ENCODE results near the gene CEP70. TPM values are rescaled to one million over a fixed set of nuclear protein-coding genes. Genes with fewer than 3 reads are reported as not detected.
A peak's percentile ranks its signal among the peaks of the same experiment; 100 is the strongest.

CEP70 gene, protein sequence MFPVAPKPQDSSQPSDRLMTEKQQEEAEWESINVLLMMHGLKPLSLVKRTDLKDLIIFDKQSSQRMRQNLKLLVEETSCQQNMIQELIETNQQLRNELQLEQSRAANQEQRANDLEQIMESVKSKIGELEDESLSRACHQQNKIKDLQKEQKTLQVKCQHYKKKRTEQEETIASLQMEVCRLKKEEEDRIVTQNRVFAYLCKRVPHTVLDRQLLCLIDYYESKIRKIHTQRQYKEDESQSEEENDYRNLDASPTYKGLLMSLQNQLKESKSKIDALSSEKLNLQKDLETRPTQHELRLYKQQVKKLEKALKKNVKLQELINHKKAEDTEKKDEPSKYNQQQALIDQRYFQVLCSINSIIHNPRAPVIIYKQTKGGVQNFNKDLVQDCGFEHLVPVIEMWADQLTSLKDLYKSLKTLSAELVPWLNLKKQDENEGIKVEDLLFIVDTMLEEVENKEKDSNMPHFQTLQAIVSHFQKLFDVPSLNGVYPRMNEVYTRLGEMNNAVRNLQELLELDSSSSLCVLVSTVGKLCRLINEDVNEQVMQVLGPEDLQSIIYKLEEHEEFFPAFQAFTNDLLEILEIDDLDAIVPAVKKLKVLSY
- total RNA-seq (10 to 100 TPM; 11.8 to 35.1 (median 21.1) TPM), polyA plus RNA-seq (10 to 100 TPM; 12.0 to 12.9 TPM), total RNA-seq (19.5 reads per million, percentile 50 among the genes with 10 or more reads in this experiment)

DNA sequence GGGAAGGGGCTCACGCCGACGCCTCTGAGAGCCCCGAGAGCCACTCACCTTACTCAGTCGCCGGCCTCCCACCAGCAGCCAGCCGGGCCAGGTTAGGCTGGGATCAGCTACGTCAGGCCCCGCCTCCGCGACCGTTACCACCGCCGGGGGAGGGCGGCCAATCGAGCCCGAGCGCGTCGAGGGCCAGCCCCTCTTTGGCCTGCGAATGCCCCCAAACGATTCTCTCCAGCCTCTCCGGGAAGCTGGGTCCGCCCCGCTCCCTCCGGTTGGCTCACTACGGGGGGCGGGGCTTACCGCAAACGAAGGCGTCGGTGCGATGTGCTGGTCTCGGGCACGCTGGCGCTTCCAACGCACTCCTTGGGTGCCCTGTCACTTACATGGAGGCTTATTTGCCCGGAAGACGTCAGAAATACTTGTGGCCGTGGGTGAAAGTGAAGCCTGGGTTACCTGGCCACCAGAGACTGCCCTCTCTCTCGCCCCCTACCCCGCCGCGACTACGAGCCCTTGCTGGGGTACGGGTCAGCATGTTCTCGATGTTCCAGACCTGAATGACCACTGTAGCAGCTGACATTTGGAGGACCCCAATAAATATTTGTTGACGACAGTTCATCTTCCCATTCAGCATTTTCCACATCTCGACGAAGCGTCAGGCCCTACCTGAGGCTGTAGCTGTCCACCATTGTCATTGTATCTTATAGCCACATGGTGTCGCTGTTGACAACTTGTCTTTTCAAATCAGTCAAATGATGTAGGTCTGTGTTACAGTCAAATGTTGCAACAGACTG is at the start of gene CEP70:
Gene CEP70 (minus strand): TSS at position 111 of the 785 bp plus-strand sequence. CDS start 21,333 bp downstream, outside the sequence.
- Mint-ChIP-seq H3K27ac (peak within 1 kb of the TSS; percentile 82 to 99 (median 94)), H3K4me3 (peak within 1 kb of the TSS; percentile 87 to 96 (median 90)), H3K4me1 (peaks cover 0 to 17% (median 12%) of the 10 kb centered on the region in 7 donors), H3K27me3 (no peaks in the 10 kb centered on the region), H3K36me3 (peaks cover 0 to 4% (median 0%) of the 10 kb centered on the region in 5 donors), H3K9me3 (peaks cover 0 to 4% (median 0%) of the 10 kb centered on the region in 11 donors)
- peak; percentile 95 for ATAC-seq
- peak; percentile 79 to 92 (median 89) for DNase-seq
- Histone ChIP-seq H3K9me3 (ENCODE audit: control insufficient read depth in 2 of 3, low read length in 3 of 3) (no peaks in the 10 kb centered on the region), H3K36me3 (ENCODE audit: control insufficient read depth in 2 of 3, insufficient read depth in 3 of 3, low read length in 3 of 3) (no peaks in the 10 kb centered on the region), H3K27me3 (ENCODE audit: control insufficient read depth in 2 of 2, insufficient read depth in 2 of 2, low read length in 2 of 2) (no peaks in the 10 kb centered on the region), H3K4me1 (ENCODE audit: control insufficient read depth in 2 of 2, insufficient read depth in 2 of 2, low read length in 2 of 2) (peaks cover 0 to 4% of the 10 kb centered on the region in 2 donors), H3K27ac (ENCODE audit: low read depth, low read length) (peak within 1 kb of the TSS; percentile 79), H3K4me3 (ENCODE audit: low read length) (peak within 1 kb of the TSS; percentile 96)
- intact Hi-C loops (cut with micrococcal nuclease): loop anchor here (1.0 to 10.0 kb wide), 24 partner anchors 14 to 1842 kb away; partner anchors contain the start of genes FAIM (in 2 of the 2), MRPS22 (in 2 of the 2), PIK3CB (in 2 of the 2) and ARMC8 (in 1 of the 2)
- ChIA-PET CTCF (interaction anchor here (0.6 to 5.5 kb wide), 14 partner anchors 9 to 403 kb away, joined by 3 to 82 read pairs (median 4); partner anchors contain the start of gene FAIM), POLR2A (interaction anchor here (0.6 to 2.9 kb wide), 10 partner anchors 14 to 416 kb away, joined by 3 to 27 read pairs (median 5); partner anchors contain the start of genes ARMC8, FAIM and PIK3CB)

DNA sequence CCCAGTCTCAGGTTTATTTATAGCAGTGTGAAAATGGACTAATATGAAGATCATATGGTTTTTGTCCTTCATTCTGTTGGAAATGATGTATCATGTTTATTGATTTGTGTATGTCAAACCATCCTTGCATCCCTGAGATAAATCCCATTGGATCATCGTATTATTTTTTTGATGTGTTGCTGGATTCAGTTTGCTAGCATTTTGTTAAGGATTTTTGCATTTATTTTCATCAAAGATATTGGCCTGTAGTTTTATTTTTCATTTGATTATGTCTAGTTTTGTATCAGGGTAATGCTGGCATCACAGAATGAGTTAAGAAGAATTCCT is 48.8 kb upstream of the CEP70 start:
- Histone ChIP-seq H3K9me3 (ENCODE audit: control insufficient read depth in 2 of 3, low read length in 3 of 3) (peaks cover 0 to 41% (median 0%) of the 10 kb centered on the region in 3 experiments), H3K4me3 (ENCODE audit: low read length) (no peak overlapping the region), H3K4me1 (ENCODE audit: control insufficient read depth in 2 of 2, insufficient read depth in 2 of 2, low read length in 2 of 2) (no peaks in the 10 kb centered on the region), H3K27ac (ENCODE audit: low read depth, low read length) (no peak overlapping the region), H3K27me3 (ENCODE audit: control insufficient read depth in 2 of 2, insufficient read depth in 2 of 2, low read length in 2 of 2) (no peaks in the 10 kb centered on the region), H3K36me3 (ENCODE audit: control insufficient read depth in 2 of 3, insufficient read depth in 3 of 3, low read length in 3 of 3) (no peaks in the 10 kb centered on the region)
- no peak overlapping the region for H3K4me3 Mint-ChIP-seq
- POLR2A ChIA-PET: no interaction called here
- CTCF ChIA-PET: no interaction called here
- DNase-seq: no peak
- H3K27ac Mint-ChIP-seq: no peak overlapping the region
- H3K4me1 Mint-ChIP-seq: no peaks in the 10 kb centered on the region
- peaks cover 3 to 15% (median 12%) of the 10 kb centered on the region in 5 donors for H3K36me3 Mint-ChIP-seq
- no peak for ATAC-seq
- intact Hi-C loops (cut with micrococcal nuclease): no loop called here
- H3K27me3 Mint-ChIP-seq: no peaks in the 10 kb centered on the region
- peaks cover 10 to 91% (median 47%) of the 10 kb centered on the region in 11 donors for H3K9me3 Mint-ChIP-seq

DNA sequence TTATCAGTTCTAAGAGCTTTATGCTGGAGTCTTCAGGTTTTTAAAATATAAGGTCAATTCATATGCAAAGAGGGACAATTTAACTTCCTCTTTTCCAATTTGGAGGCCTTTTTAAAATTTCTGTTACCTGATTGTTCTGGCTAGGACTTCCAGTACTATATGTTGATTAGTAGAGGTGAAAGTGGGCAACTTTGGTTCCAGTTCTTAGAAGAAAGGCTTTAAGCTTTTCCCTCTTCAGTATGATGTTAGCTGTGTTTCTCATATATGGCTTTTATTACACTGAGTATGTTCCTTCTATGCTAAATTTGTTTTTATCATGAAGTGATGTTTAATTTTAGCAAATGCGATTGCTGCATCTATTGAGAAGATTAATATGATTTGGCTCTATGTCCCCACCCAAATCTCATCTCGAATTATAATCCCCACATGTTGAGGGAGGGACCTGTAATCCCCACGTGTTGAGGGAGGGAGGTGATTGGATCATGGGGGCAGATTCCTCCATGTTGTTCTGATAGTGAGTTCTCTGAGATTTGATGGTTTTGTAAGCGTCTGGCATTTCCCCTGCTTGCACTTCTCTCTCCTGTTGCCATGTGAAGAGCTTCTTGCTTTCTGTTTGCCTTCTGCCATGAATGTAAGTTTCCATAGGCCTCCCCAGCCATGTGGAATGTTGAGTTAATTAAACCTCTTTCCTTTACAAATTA is 48.3 kb upstream of the CEP70 start:
- Mint-ChIP-seq H3K27me3 (no peaks in the 10 kb centered on the region), H3K4me1 (no peaks in the 10 kb centered on the region), H3K4me3 (no peak overlapping the region), H3K9me3 (peaks cover 10 to 91% (median 44%) of the 10 kb centered on the region in 11 donors), H3K36me3 (peaks cover 3 to 15% (median 11%) of the 10 kb centered on the region in 5 donors), H3K27ac (no peak overlapping the region)
- CTCF ChIA-PET: no interaction called here
- Histone ChIP-seq H3K36me3 (ENCODE audit: control insufficient read depth in 2 of 3, insufficient read depth in 3 of 3, low read length in 3 of 3) (no peaks in the 10 kb centered on the region), H3K4me3 (ENCODE audit: low read length) (no peak overlapping the region), H3K4me1 (ENCODE audit: control insufficient read depth in 2 of 2, insufficient read depth in 2 of 2, low read length in 2 of 2) (no peaks in the 10 kb centered on the region), H3K27ac (ENCODE audit: low read depth, low read length) (no peak overlapping the region), H3K9me3 (ENCODE audit: control insufficient read depth in 2 of 3, low read length in 3 of 3) (peaks cover 0 to 41% (median 0%) of the 10 kb centered on the region in 3 experiments), H3K27me3 (ENCODE audit: control insufficient read depth in 2 of 2, insufficient read depth in 2 of 2, low read length in 2 of 2) (no peaks in the 10 kb centered on the region)
- DNase-seq (no peak), ATAC-seq (no peak)
- POLR2A ChIA-PET: no interaction called here
- intact Hi-C loops (cut with micrococcal nuclease): no loop called here

DNA sequence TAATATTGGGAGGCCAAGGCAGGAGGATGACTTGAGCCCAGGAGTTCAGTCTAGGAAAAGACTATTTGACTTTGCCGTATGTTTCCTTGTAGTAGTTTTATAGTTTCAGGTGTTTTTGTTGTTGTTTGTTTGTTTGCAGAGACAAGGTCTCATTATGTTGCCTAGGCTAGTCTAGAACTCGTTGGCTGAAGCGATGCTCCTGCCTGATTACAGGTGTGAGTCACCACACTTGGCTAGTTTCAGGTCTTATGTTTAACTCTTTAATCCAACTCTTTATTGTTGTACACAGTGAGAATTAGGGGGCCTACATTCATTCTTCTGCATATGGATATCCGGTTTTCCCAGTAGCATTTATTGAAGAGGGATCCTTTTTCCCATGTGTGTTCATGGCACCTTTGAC is 46.5 kb upstream of the CEP70 start:
- Histone ChIP-seq H3K9me3 (ENCODE audit: control insufficient read depth in 2 of 3, low read length in 3 of 3) (peaks cover 0 to 33% (median 0%) of the 10 kb centered on the region in 3 experiments), H3K27me3 (ENCODE audit: control insufficient read depth in 2 of 2, insufficient read depth in 2 of 2, low read length in 2 of 2) (no peaks in the 10 kb centered on the region), H3K27ac (ENCODE audit: low read depth, low read length) (no peak overlapping the region), H3K36me3 (ENCODE audit: control insufficient read depth in 2 of 3, insufficient read depth in 3 of 3, low read length in 3 of 3) (no peaks in the 10 kb centered on the region), H3K4me3 (ENCODE audit: low read length) (no peak overlapping the region), H3K4me1 (ENCODE audit: control insufficient read depth in 2 of 2, insufficient read depth in 2 of 2, low read length in 2 of 2) (no peaks in the 10 kb centered on the region)
- intact Hi-C loops (cut with micrococcal nuclease): no loop called here
- ChIA-PET CTCF (no interaction called here), POLR2A (no interaction called here)
- Mint-ChIP-seq H3K9me3 (peaks cover 10 to 74% (median 34%) of the 10 kb centered on the region in 11 donors), H3K27ac (peak overlapping the region in 1 of 9 donors; percentile 48), H3K4me1 (no peaks in the 10 kb centered on the region), H3K27me3 (no peaks in the 10 kb centered on the region), H3K36me3 (peaks cover 3 to 14% (median 11%) of the 10 kb centered on the region in 5 donors), H3K4me3 (no peak overlapping the region)
- ATAC-seq (no peak), DNase-seq (no peak)

DNA sequence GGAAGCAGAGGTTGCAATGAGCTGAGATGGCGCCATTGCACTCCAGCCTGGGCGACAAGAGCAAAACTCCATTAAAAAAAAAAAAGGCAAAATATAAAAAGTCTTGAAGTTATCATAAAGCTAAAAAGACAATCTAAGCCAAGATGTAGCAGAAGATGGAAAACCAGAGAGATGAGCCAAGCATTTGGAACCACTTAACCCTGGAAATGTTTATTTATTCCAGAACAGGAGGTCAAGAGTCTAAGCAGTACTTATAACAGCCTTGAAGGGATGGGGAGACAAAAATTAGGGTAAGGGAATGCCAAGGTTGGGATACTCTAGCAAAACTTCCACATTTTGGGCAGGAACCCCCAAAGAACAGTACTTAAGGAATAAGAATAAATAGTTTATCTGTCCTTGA is 44.6 kb upstream of the CEP70 start:
- DNase-seq (no peak), ATAC-seq (no peak)
- no peaks in the 10 kb centered on the region for H3K27me3 Mint-ChIP-seq

DNA sequence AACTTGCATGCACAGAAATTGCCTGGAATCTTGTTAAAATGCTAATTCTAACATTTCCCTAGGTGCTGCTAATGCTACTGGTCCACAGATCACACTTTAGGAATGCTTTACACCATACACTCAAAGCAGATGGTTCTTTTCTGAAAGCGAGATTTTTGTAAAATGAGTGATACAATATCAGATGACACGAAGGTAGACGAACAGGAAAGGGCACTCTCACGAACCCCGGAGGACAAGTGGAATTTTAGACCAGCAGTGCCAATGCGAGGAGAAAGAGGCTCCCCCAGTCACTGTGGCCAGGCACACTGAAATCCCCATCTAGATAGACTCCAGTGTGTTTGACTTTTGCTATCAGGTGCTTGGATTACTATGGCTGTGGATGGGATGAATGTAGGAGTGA is 35.5 kb upstream of the CEP70 start:
- ChIA-PET POLR2A (no interaction called here), CTCF (no interaction called here)
- no peak overlapping the region for H3K4me3 Mint-ChIP-seq
- Histone ChIP-seq H3K27ac (ENCODE audit: low read depth, low read length) (no peak overlapping the region), H3K4me1 (ENCODE audit: control insufficient read depth in 2 of 2, insufficient read depth in 2 of 2, low read length in 2 of 2) (no peaks in the 10 kb centered on the region), H3K36me3 (ENCODE audit: control insufficient read depth in 2 of 3, insufficient read depth in 3 of 3, low read length in 3 of 3) (no peaks in the 10 kb centered on the region), H3K27me3 (ENCODE audit: control insufficient read depth in 2 of 2, insufficient read depth in 2 of 2, low read length in 2 of 2) (no peaks in the 10 kb centered on the region), H3K4me3 (ENCODE audit: low read length) (no peak overlapping the region), H3K9me3 (ENCODE audit: control insufficient read depth in 2 of 3, low read length in 3 of 3) (no peaks in the 10 kb centered on the region)
- ATAC-seq: no peak
- H3K4me1 Mint-ChIP-seq: no peaks in the 10 kb centered on the region
- no peaks in the 10 kb centered on the region for H3K9me3 Mint-ChIP-seq
- peak overlapping the region in 1 of 9 donors; percentile 4 for H3K27ac Mint-ChIP-seq
- no peak for DNase-seq
- no peaks in the 10 kb centered on the region for H3K27me3 Mint-ChIP-seq
- intact Hi-C loops (cut with micrococcal nuclease): no loop called here
- H3K36me3 Mint-ChIP-seq: peaks cover 0 to 46% (median 21%) of the 10 kb centered on the region in 5 donors

More for the DNA sequence above, 44.6 kb upstream of the CEP70 start:
- H3K27ac ChIP-seq (ENCODE audit: low read depth, low read length): no peak overlapping the region
- no peaks in the 10 kb centered on the region for H3K4me1 Mint-ChIP-seq
- H3K4me3 Mint-ChIP-seq: no peak overlapping the region
- H3K36me3 Mint-ChIP-seq: peaks cover 3 to 19% (median 15%) of the 10 kb centered on the region in 5 donors
- no peaks in the 10 kb centered on the region for H3K4me1 ChIP-seq (ENCODE audit: control insufficient read depth in 2 of 2, insufficient read depth in 2 of 2, low read length in 2 of 2)
- intact Hi-C loops (cut with micrococcal nuclease): no loop called here
- H3K9me3 ChIP-seq (ENCODE audit: control insufficient read depth in 2 of 3, low read length in 3 of 3): peaks cover 0 to 22% (median 0%) of the 10 kb centered on the region in 3 experiments
- CTCF ChIA-PET: no interaction called here
- H3K9me3 Mint-ChIP-seq: peaks cover 10 to 55% (median 23%) of the 10 kb centered on the region in 11 donors
- H3K36me3 ChIP-seq (ENCODE audit: control insufficient read depth in 2 of 3, insufficient read depth in 3 of 3, low read length in 3 of 3): no peaks in the 10 kb centered on the region
- H3K27me3 ChIP-seq (ENCODE audit: control insufficient read depth in 2 of 2, insufficient read depth in 2 of 2, low read length in 2 of 2): no peaks in the 10 kb centered on the region
- no peak overlapping the region for H3K4me3 ChIP-seq (ENCODE audit: low read length)
- POLR2A ChIA-PET: no interaction called here
- H3K27ac Mint-ChIP-seq: no peak overlapping the region
